ENCODE measurements around the gene SDCCAG8.

The SDCCAG8 gene

GRCh38 chr1:243293941-243294722 is 38.3 kb downstream of the SDCCAG8 start:
- Histone ChIP-seq H3K4me1 (no peaks in the 10 kb centered on the region), H3K9me3 (ENCODE audit: control insufficient read depth, low read length) (no peaks in the 10 kb centered on the region), H3K27me3 (ENCODE audit: control insufficient read depth, insufficient read depth, low read length) (no peaks in the 10 kb centered on the region), H3K4me2 (ENCODE audit: low read length) (no peak overlapping the region), H3K36me3 (ENCODE audit: control insufficient read depth, insufficient read depth, low read length) (no peaks in the 10 kb centered on the region), H3K27ac (no peak overlapping the region), H3K9ac (no peak overlapping the region), H3K79me2 (no peaks in the 10 kb centered on the region), H3K4me3 (ENCODE audit: low read depth, low read length) (no peak overlapping the region), H2AFZ (no peak overlapping the region)
- TF ChIP-seq CTCF (IDR thresholded peaks at IDR 0.05): no peak

- Histone ChIP-seq H3K79me2 (no peaks in the 10 kb centered on the region), H3K4me3 (ENCODE audit: low read depth, low read length) (no peak overlapping the region), H2AFZ (no peak overlapping the region), H3K4me1 (no peaks in the 10 kb centered on the region), H3K4me2 (ENCODE audit: low read length) (no peak overlapping the region), H3K36me3 (ENCODE audit: control insufficient read depth, insufficient read depth, low read length) (no peaks in the 10 kb centered on the region), H3K27me3 (ENCODE audit: control insufficient read depth, insufficient read depth, low read length) (no peaks in the 10 kb centered on the region), H3K9me3 (ENCODE audit: control insufficient read depth, low read length) (no peaks in the 10 kb centered on the region), H3K27ac (no peak overlapping the region), H3K9ac (no peak overlapping the region)
- no peak for TF ChIP-seq CTCF (IDR thresholded peaks at IDR 0.05)
Observed at GRCh38 chr1:243294723-243295121, 38.9 kb downstream of the SDCCAG8 start.

GRCh38 chr1:243299069-243299468 is 43.2 kb downstream of the SDCCAG8 start:
- H3K79me2 ChIP-seq: no peaks in the 10 kb centered on the region
- H3K27ac ChIP-seq: no peak overlapping the region
- no peak overlapping the region for H3K4me2 ChIP-seq (ENCODE audit: low read length)
- no peak for TF ChIP-seq CTCF (IDR thresholded peaks at IDR 0.05)
- H3K9me3 ChIP-seq (ENCODE audit: control insufficient read depth, low read length): no peaks in the 10 kb centered on the region
- H3K9ac ChIP-seq: no peak overlapping the region
- no peaks in the 10 kb centered on the region for H3K27me3 ChIP-seq (ENCODE audit: control insufficient read depth, insufficient read depth, low read length)
- H3K4me3 ChIP-seq (ENCODE audit: low read depth, low read length): no peak overlapping the region
- no peaks in the 10 kb centered on the region for H3K36me3 ChIP-seq (ENCODE audit: control insufficient read depth, insufficient read depth, low read length)
- no peak overlapping the region for H2AFZ ChIP-seq
- no peaks in the 10 kb centered on the region for H3K4me1 ChIP-seq

GRCh38 chr1:243301059-243301458 is 45.2 kb downstream of the SDCCAG8 start:
- Histone ChIP-seq H3K4me1 (no peaks in the 10 kb centered on the region), H3K4me3 (ENCODE audit: low read depth, low read length) (no peak overlapping the region), H2AFZ (no peak overlapping the region), H3K4me2 (ENCODE audit: low read length) (no peak overlapping the region), H3K9me3 (ENCODE audit: control insufficient read depth, low read length) (no peaks in the 10 kb centered on the region), H3K27me3 (ENCODE audit: control insufficient read depth, insufficient read depth, low read length) (no peaks in the 10 kb centered on the region), H3K36me3 (ENCODE audit: control insufficient read depth, insufficient read depth, low read length) (no peaks in the 10 kb centered on the region), H3K9ac (no peak overlapping the region), H3K79me2 (no peaks in the 10 kb centered on the region), H3K27ac (no peak overlapping the region)
- TF ChIP-seq CTCF (IDR thresholded peaks at IDR 0.05): no peak

DNA sequence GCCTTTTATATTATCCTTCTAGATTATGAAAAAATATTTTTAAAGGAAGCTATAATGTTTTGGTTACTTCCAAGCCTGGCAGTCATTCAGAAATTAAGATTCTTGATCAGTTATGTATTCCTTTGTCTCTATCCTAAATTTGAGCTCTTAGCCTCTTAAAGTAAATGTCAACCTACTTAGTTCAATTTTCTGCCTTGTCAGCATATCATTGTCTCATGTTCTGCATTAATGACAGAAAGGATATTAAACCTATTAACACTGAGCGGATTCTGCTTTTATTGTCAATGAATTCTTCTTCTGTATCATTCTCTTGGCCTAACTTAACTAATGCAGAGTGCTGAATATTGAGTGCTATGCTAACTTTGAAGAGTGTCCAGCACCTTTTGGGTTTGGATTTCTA is 56.0 kb downstream of the SDCCAG8 start:
- Histone ChIP-seq H3K27me3 (ENCODE audit: control insufficient read depth, insufficient read depth, low read length) (no peaks in the 10 kb centered on the region), H3K4me1 (no peaks in the 10 kb centered on the region), H3K4me2 (ENCODE audit: low read length) (no peak overlapping the region), H3K79me2 (no peaks in the 10 kb centered on the region), H3K9me3 (ENCODE audit: control insufficient read depth, low read length) (no peaks in the 10 kb centered on the region), H3K4me3 (ENCODE audit: low read depth, low read length) (no peak overlapping the region), H3K9ac (no peak overlapping the region), H2AFZ (no peak overlapping the region), H3K27ac (no peak overlapping the region), H3K36me3 (ENCODE audit: control insufficient read depth, insufficient read depth, low read length) (no peaks in the 10 kb centered on the region)
- TF ChIP-seq CTCF (IDR thresholded peaks at IDR 0.05): no peak
